ENCODE measurements around the gene MDM4. TPM values are rescaled to one million over a fixed set of nuclear protein-coding genes. Genes with fewer than 3 reads are reported as not detected.

MDM4 gene
- total and polyA plus RNA-seq, 8 donors, result 13.5 to 53.0 (median 35.9) TPM

GRCh38 chr1:204602871-204603542 lies 86.8 kb downstream of the MDM4 start:
- 74 to 83% methylated on average over 6 of the region's 6 CpGs for WGBS, 2 donors
- H3K27ac ChIP-seq, result no peak overlapping the region
- no peaks in the 10 kb centered on the region for H3K9me3 ChIP-seq
- no peak overlapping the region for H3K4me3 ChIP-seq
- ATAC-seq (no peak), FAIRE-seq (no peak), DNase-seq (no peak)
- H3K36me3 ChIP-seq, result no peaks in the 10 kb centered on the region
- no peaks in the 10 kb centered on the region for H3K27me3 ChIP-seq
- no peak for TF ChIP-seq CTCF (IDR thresholded peaks at IDR 0.05)
- no peaks in the 10 kb centered on the region for H3K4me1 ChIP-seq
- intact Hi-C loops (cut with DNase I), result no loop called here

- DNase-seq (no peak), ATAC-seq (no peak), FAIRE-seq (no peak)
- Histone ChIP-seq H3K4me3 (no peak overlapping the region), H3K27ac (no peak overlapping the region), H3K9me3 (no peaks in the 10 kb centered on the region), H3K36me3 (no peaks in the 10 kb centered on the region), H3K27me3 (no peaks in the 10 kb centered on the region), H3K4me1 (no peaks in the 10 kb centered on the region)
- no peak for TF ChIP-seq CTCF (IDR thresholded peaks at IDR 0.05)
- intact Hi-C loops (cut with DNase I), result no loop called here
- 65 to 67% methylated on average over 7 of the region's 7 CpGs for WGBS, 2 donors
Measured at GRCh38 chr1:204605791-204606190, 89.6 kb downstream of the MDM4 start.

Other genes starting within 250 kb of the MDM4 start
- gene PLEKHA6, start 156.5 kb upstream of the MDM4 start, total RNA-seq, result 10 to 100 TPM in 5 of 6 donors, 1 to 10 TPM in 1; 9.5 to 23.8 (median 15.0) TPM
- gene PLEKHA6, start 156.5 kb upstream of the MDM4 start, polyA plus RNA-seq, result 10 to 100 TPM; 13.2 to 18.5 TPM
- gene PPP1R15B, start 104.6 kb upstream of the MDM4 start, total RNA-seq, result 10 to 100 TPM; 16.4 to 47.9 (median 23.4) TPM
- gene PPP1R15B, start 104.6 kb upstream of the MDM4 start, polyA plus RNA-seq, result 10 to 100 TPM in 1 of 2 donors, 1 to 10 TPM in 1; 7.8 to 11.8 TPM
- 10 to 100 TPM in 3 of 6 donors, 1 to 10 TPM in 3; 8.7 to 17.5 (median 9.7) TPM for gene PIK3C2B, start 21.6 kb upstream of the MDM4 start, total RNA-seq
- 10 to 100 TPM in 1 of 2 donors, 1 to 10 TPM in 1; 5.4 to 13.1 TPM for gene PIK3C2B, start 21.6 kb upstream of the MDM4 start, polyA plus RNA-seq
- 1 to 10 TPM in 2 of 6 donors, under 1 TPM in 4; 0.24 to 3.7 (median 0.51) TPM for gene LRRN2, start 169.3 kb downstream of the MDM4 start, total RNA-seq
- 1 to 10 TPM in 1 of 2 donors, under 1 TPM in 1; 0.65 to 1.1 TPM for gene LRRN2, start 169.3 kb downstream of the MDM4 start, polyA plus RNA-seq